ENCODE measurements around the gene IRAK1. TPM values are rescaled to one million over a fixed set of nuclear protein-coding genes. Genes with fewer than 3 reads are reported as not detected.

Gene IRAK1
- total RNA-seq, 1 experiment from 2014 or later = 92.3 TPM

GRCh38 chrX:154061801-154062200 is 42.1 kb upstream of the IRAK1 start:
- ChIA-PET CTCF (no interaction called here), RAD21 (ENCODE audit: low non-redundant PET in 1 of 2, low total read pairs in 2 of 2, uncharacterized antibody in 2 of 2, unreplicated experiment in 2 of 2) (no interaction called here), POLR2A (no interaction called here)
- TF ChIP-seq EGR1 (IDR thresholded peaks at IDR 0.05; ENCODE audit: low read depth) = no peak
- no peak for TF ChIP-seq ELF1 (IDR thresholded peaks at IDR 0.05; ENCODE audit: borderline replicate concordance, low read depth)
- no peak for TF ChIP-seq EZH2phosphoT487 (IDR thresholded peaks at IDR 0.05; ENCODE audit: borderline replicate concordance)
- TF ChIP-seq RAD21 (IDR thresholded peaks at IDR 0.05; ENCODE audit: low read depth) = no peak
- no peak for TF ChIP-seq TCF7L2 (IDR thresholded peaks at IDR 0.05; ENCODE audit: borderline replicate concordance, extremely low read depth, insufficient read depth, insufficient read length)
- no peak for TF ChIP-seq ATF3 (IDR thresholded peaks at IDR 0.05)
- no peak for TF ChIP-seq FOSL1 (IDR thresholded peaks at IDR 0.05; ENCODE audit: low read depth)
- TF ChIP-seq ZFX (IDR thresholded peaks at IDR 0.05) = no peak
- no peak for TF ChIP-seq ZNF274 (IDR thresholded peaks at IDR 0.05; ENCODE audit: low read depth, low read length)
- TF ChIP-seq ZBTB33 (IDR thresholded peaks at IDR 0.05; ENCODE audit: extremely low read depth, insufficient replicate concordance, low read length) = no peak
- TF ChIP-seq POLR2AphosphoS5 (IDR thresholded peaks at IDR 0.05; ENCODE audit: low read depth, low read length) = no peak
- no peak for TF ChIP-seq SP1 (IDR thresholded peaks at IDR 0.05; ENCODE audit: low read depth)
- TF ChIP-seq SIN3A (IDR thresholded peaks at IDR 0.05; ENCODE audit: low read depth) = no peak
- no peak for TF ChIP-seq MAX (IDR thresholded peaks at IDR 0.05)
- no peak for TF ChIP-seq CTCF (IDR thresholded peaks at IDR 0.05 in 2 of 3, conservative IDR thresholded peaks at IDR 0.05 in 1 of 3; ENCODE audit: borderline replicate concordance in 1 of 3, insufficient read depth in 1 of 3, low read depth in 2 of 3, low read length in 2 of 3)
- TF ChIP-seq POLR2A (IDR thresholded peaks at IDR 0.05; ENCODE audit: borderline replicate concordance, extremely low read depth, insufficient read depth, insufficient read length) = no peak
- intact Hi-C loops (cut with micrococcal nuclease) = no loop called here
- H3K4me1 ChIP-seq (ENCODE audit: control insufficient read depth in 1 of 2, insufficient read depth in 2 of 2, low read length in 2 of 2) = peaks cover 0 to 13% of the 10 kb centered on the region in 2 experiments; a peak in 1 of 4 replicates
- H3K79me2 ChIP-seq (ENCODE audit: insufficient read depth, low read length) = peaks cover 58% of the 10 kb centered on the region
- ATAC-seq (no peak), DNase-seq (ENCODE audit: low read depth, low spot score) (no peak)
- no TSS peak for BruUV-seq (replicated peaks)
- H3K27me3 ChIP-seq (ENCODE audit: insufficient read depth, low read length) = no peaks in the 10 kb centered on the region
- H3K9me2 ChIP-seq (ENCODE audit: insufficient read depth) = no peaks in the 10 kb centered on the region
- no peak overlapping the region for H3K9ac ChIP-seq (ENCODE audit: low read length)
- no peaks in the 10 kb centered on the region for H3K9me3 ChIP-seq (ENCODE audit: control insufficient read depth in 1 of 2, insufficient read depth in 1 of 2, low read depth in 1 of 2, low read length in 2 of 2)
- no peak overlapping the region for H3K4me3 ChIP-seq (replicated peaks in 1 of 2; ENCODE audit: low read depth in 1 of 2, low read length in 2 of 2)
- no peak overlapping the region for H2AFZ ChIP-seq (ENCODE audit: low read depth, low read length, poor library complexity, severe bottlenecking)
- no peaks in the 10 kb centered on the region for H3K36me3 ChIP-seq (ENCODE audit: control insufficient read depth in 1 of 2, insufficient read depth in 2 of 2, low read length in 2 of 2)
- H3K4me2 ChIP-seq (ENCODE audit: low read length) = no peak overlapping the region
- H4K20me1 ChIP-seq (ENCODE audit: insufficient read depth) = 0 out of 2 replicates have a peak, but pooled peaks cover 3% of the 10 kb centered on the region
- H3K27ac ChIP-seq (ENCODE audit: low read depth, low read length) = no peak overlapping the region
